B cell (primary cell): Measurements from ENCODE around the gene SIGLEC5. TPM values are rescaled to one million over a fixed set of nuclear protein-coding genes. Genes with fewer than 3 reads are reported as not detected.

Experiments used
- ATAC-seq: fragments of 200-7000 bp; cut with Tn5 transposase; one replicate; pipeline ENCODE4 v1.10.0; 2021; ENCODE audit warnings: low read depth, mild to moderate bottlenecking, moderate number of reproducible peaks, moderate library complexity
- CTCF ChIA-PET: fragments of 350-600 bp; sonication (Branson Sonifier 250); formaldehyde crosslinking; loops from one replicate; lab custom pipeline; 2021; ENCODE audit warnings: antibody characterized with exemption, inconsistent platforms; lab: Charles Lee
- POLR2A ChIA-PET: fragments of 350-600 bp; sonication (Branson Sonifier 250); formaldehyde crosslinking; loops from one replicate; lab custom pipeline; 2021; ENCODE audit warnings: antibody characterized with exemption; lab: Charles Lee
- DNase-seq: peaks from one replicate; pipeline ENCODE4 v3.0.0; 2013
- H2AFZ ChIP-seq: 2 replicates; pipeline ENCODE4 v1.6.1; 2012; ENCODE audit warnings: mild to moderate bottlenecking, low read depth, low read length; ENCODE audit not compliant: insufficient read depth, poor library complexity, severe bottlenecking
- H3K27ac ChIP-seq, 2 donors: 1 replicate in 1 of 2; 2 replicates in 1 of 2; pipeline ENCODE4 v1.5.1; 2012 to 2013; ENCODE audit warnings: low read length in 2 of 2, mild to moderate bottlenecking in 2 of 2, moderate library complexity in 1 of 2
- H3K27me3 ChIP-seq, 4 experiments: fragments of 200-600 bp in 1 of 4; sonication (generic) in 1 of 4; replicated peaks in 1 of 4; 1 replicate in 2 of 4; 2 replicates in 2 of 4; pipeline versions ENCODE4 v1.6.1 to v1.7.0; 2013 to 2016; ENCODE audit warnings: low read length in 3 of 4, mild to moderate bottlenecking in 2 of 4, mixed read lengths in 1 of 4, moderate library complexity in 1 of 4; ENCODE audit not compliant: insufficient read depth in 4 of 4, control insufficient read depth in 3 of 4; ENCODE audit errors: control extremely low read depth in 1 of 4
- H3K36me3 ChIP-seq, 2 experiments: replicated peaks in 1 of 2; 1 replicate in 1 of 2; 2 replicates in 1 of 2; pipeline versions ENCODE4 v1.6.1 to v1.7.1; 2013; ENCODE audit warnings: low read length in 1 of 2; ENCODE audit not compliant: insufficient read depth in 2 of 2, control insufficient read depth in 1 of 2; ENCODE audit errors: control extremely low read depth in 1 of 2, extremely low read depth in 1 of 2
- H3K4me1 ChIP-seq, 2 donors: fragments of 200-600 bp in 1 of 2; sonication (generic) in 1 of 2; 1 replicate in 1 of 2; 2 replicates in 1 of 2; pipeline versions ENCODE4 v1.5.1 to v1.6.1; 2013 to 2017; ENCODE audit warnings: low read length in 2 of 2; ENCODE audit not compliant: control insufficient read depth in 2 of 2, insufficient read depth in 2 of 2
- H3K4me2 ChIP-seq: replicated peaks from 2 replicates; pipeline ENCODE3; 2012; ENCODE audit warnings: mild to moderate bottlenecking, low read depth, low read length; ENCODE audit not compliant: poor library complexity, severe bottlenecking
- H3K4me3 ChIP-seq, 5 experiments: fragments of 200-600 bp in 1 of 5; sonication (generic) in 1 of 5; 1 replicate in 3 of 5; 2 replicates in 2 of 5; pipeline versions ENCODE4 v1.5.1 to v1.7.0; 2011 to 2016; ENCODE audit warnings: low read length in 4 of 5, mild to moderate bottlenecking in 4 of 5, low read depth in 2 of 5, control low read depth in 1 of 5, moderate library complexity in 1 of 5; ENCODE audit not compliant: insufficient read depth in 1 of 5; ENCODE audit errors: control extremely low read depth in 1 of 5, extremely low read depth in 1 of 5
- H3K79me2 ChIP-seq: fragments of 200-600 bp; sonication (generic); one replicate; pipeline ENCODE4 v1.6.0; 2016; ENCODE audit warnings: low read length; ENCODE audit not compliant: control insufficient read depth, insufficient read depth
- H3K9ac ChIP-seq: fragments of 200-600 bp; sonication (generic); 2 replicates; pipeline ENCODE4 v1.6.1; 2017; ENCODE audit warnings: mild to moderate bottlenecking, low read length, moderate library complexity
- H3K9me3 ChIP-seq, 3 donors: one replicate each; pipeline versions ENCODE4 v1.6.1 to v1.7.1; 2013; ENCODE audit warnings: low read length in 2 of 3; ENCODE audit not compliant: control insufficient read depth in 2 of 3, insufficient read depth in 1 of 3; ENCODE audit errors: control extremely low read depth in 1 of 3
- H4K20me1 ChIP-seq: 2 replicates; pipeline ENCODE4 v1.6.0; 2012; ENCODE audit warnings: mild to moderate bottlenecking, low read length; ENCODE audit not compliant: insufficient read depth, control insufficient read depth, poor library complexity, severe bottlenecking
- H3K27ac Mint-ChIP-seq: one replicate; pipeline ENCODE4 v1.8.0; 2021; ENCODE audit warnings: mixed read lengths
- H3K27me3 Mint-ChIP-seq: one replicate; pipeline ENCODE4 v1.8.0; 2021; ENCODE audit warnings: mixed read lengths
- H3K4me1 Mint-ChIP-seq: one replicate; pipeline ENCODE4 v1.8.0; 2021; ENCODE audit warnings: mixed read lengths
- H3K4me3 Mint-ChIP-seq: one replicate; pipeline ENCODE4 v1.8.0; 2021; ENCODE audit warnings: mixed read lengths
- H3K9me3 Mint-ChIP-seq: one replicate; pipeline ENCODE4 v1.8.0; 2022; ENCODE audit warnings: mixed read lengths; ENCODE audit not compliant: insufficient read depth
- EZH2 ChIP-seq: IDR thresholded peaks from 2 replicates; pipeline ENCODE4 v1.6.1; 2012; ENCODE audit warnings: borderline replicate concordance, low read depth, mild to moderate bottlenecking, moderate library complexity, low read length; ENCODE audit not compliant: insufficient read depth, poor library complexity, severe bottlenecking
- whole genome bisulfite sequencing: methylation state at CpG from one replicate; pipeline ENCODE4 v1.1.5; 2013; ENCODE audit warnings: missing lambda C conversion rate; ENCODE audit not compliant: insufficient coverage; 5-methylcytosine and 5-hydroxymethylcytosine counted together
- intact Hi-C: fragments of 100-400 bp; cut with micrococcal nuclease; formaldehyde crosslinking; loops from one replicate; pipeline ENCODE4 v1.10.0; 2022
- polyA plus RNA-seq: library from polyadenylated mRNA; depleted of rRNA; stranded (reverse); fragments of >200 nt; gene quantifications from 2 replicates; pipeline ENCODE4 v1.2.3, GENCODE V29; 2012
- total RNA-seq, 2 donors: library from RNA; stranded (reverse); fragments of 120-200 nt in 1 of 2; gene quantifications; 1 replicate in 1 of 2; 2 replicates in 1 of 2; pipeline versions ENCODE4 v1.2.3 to v1.2.4, GENCODE V29; 2013 to 2022
- TF ChIP-seq, protein P1 (sequence below): fragments of 200-600 bp; IDR thresholded peaks from one replicate; pipeline ENCODE4 v1.8.0; 2022; ENCODE audit warnings: antibody characterized with exemption, mild to moderate bottlenecking

Gene SIGLEC5
- total and polyA plus RNA-seq, 2 donors (not counting 1 experiment from before 2014, with no cell fraction given), result 0.84 TPM; not detected in 1

- Histone ChIP-seq H4K20me1 (no peaks in the 10 kb centered on the region), H3K27ac (no peak overlapping the region), H3K4me2 (no peak overlapping the region), H3K9ac (no peak overlapping the region), H3K36me3 (peaks cover 22 to 24% of the 10 kb centered on the region in 2 experiments), H3K4me3 (no peak overlapping the region), H3K9me3 (peaks cover 8 to 26% (median 18%) of the 10 kb centered on the region in 3 donors), H3K4me1 (peaks cover 16 to 21% of the 10 kb centered on the region in 2 donors), H3K79me2 (peaks cover 23% of the 10 kb centered on the region), H2AFZ (no peak overlapping the region), H3K27me3 (no peaks in the 10 kb centered on the region)
- ChIA-PET CTCF (no interaction called here), POLR2A (no interaction called here)
- intact Hi-C loops, result loop anchor here (5.0 kb wide), 1 partner anchor 1947 kb away; the partner anchor contains the start of gene ZNF331
- Mint-ChIP-seq H3K4me3 (no peak overlapping the region), H3K27ac (no peak overlapping the region), H3K9me3 (peaks cover 7% of the 10 kb centered on the region), H3K27me3 (no peaks in the 10 kb centered on the region), H3K4me1 (peaks cover 21% of the 10 kb centered on the region)
- DNase-seq (no peak), ATAC-seq (no peak)
- TF ChIP-seq, protein P1, sequence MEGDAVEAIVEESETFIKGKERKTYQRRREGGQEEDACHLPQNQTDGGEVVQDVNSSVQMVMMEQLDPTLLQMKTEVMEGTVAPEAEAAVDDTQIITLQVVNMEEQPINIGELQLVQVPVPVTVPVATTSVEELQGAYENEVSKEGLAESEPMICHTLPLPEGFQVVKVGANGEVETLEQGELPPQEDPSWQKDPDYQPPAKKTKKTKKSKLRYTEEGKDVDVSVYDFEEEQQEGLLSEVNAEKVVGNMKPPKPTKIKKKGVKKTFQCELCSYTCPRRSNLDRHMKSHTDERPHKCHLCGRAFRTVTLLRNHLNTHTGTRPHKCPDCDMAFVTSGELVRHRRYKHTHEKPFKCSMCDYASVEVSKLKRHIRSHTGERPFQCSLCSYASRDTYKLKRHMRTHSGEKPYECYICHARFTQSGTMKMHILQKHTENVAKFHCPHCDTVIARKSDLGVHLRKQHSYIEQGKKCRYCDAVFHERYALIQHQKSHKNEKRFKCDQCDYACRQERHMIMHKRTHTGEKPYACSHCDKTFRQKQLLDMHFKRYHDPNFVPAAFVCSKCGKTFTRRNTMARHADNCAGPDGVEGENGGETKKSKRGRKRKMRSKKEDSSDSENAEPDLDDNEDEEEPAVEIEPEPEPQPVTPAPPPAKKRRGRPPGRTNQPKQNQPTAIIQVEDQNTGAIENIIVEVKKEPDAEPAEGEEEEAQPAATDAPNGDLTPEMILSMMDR, result no peak
- TF ChIP-seq EZH2, result no peak
- WGBS, result 100% methylated on average over 3 of the region's 3 CpGs
These were observed 39.8 kb downstream of the SIGLEC5 start for GRCh38 chr19:51590441-51590840.

GRCh38 chr19:51589511-51589910, 40.7 kb downstream of the SIGLEC5 start:
- WGBS, result 100% methylated on average over 1 of the region's 2 CpGs
- H3K36me3 ChIP-seq, result peaks cover 22 to 33% of the 10 kb centered on the region in 2 experiments
- peaks cover 5 to 26% (median 21%) of the 10 kb centered on the region in 3 donors for H3K9me3 ChIP-seq
- no peak overlapping the region for H3K4me3 ChIP-seq
- peaks cover 7% of the 10 kb centered on the region for H3K9me3 Mint-ChIP-seq
- TF ChIP-seq EZH2, result no peak
- TF ChIP-seq, protein P1, result no peak
- H2AFZ ChIP-seq, result no peak overlapping the region
- POLR2A ChIA-PET, result no interaction called here
- no peak overlapping the region for H3K4me2 ChIP-seq
- peaks cover 14% of the 10 kb centered on the region for H3K79me2 ChIP-seq
- H3K4me1 ChIP-seq, result peaks cover 8 to 12% of the 10 kb centered on the region in 2 donors
- H3K27ac ChIP-seq, result no peak overlapping the region
- H4K20me1 ChIP-seq, result no peaks in the 10 kb centered on the region
- no peak overlapping the region for H3K9ac ChIP-seq
- DNase-seq (no peak), ATAC-seq (no peak)
- intact Hi-C loops, result no loop called here
- no peak overlapping the region for H3K4me3 Mint-ChIP-seq
- no peaks in the 10 kb centered on the region for H3K27me3 ChIP-seq
- H3K4me1 Mint-ChIP-seq, result peaks cover 14% of the 10 kb centered on the region
- H3K27ac Mint-ChIP-seq, result no peak overlapping the region
- no peaks in the 10 kb centered on the region for H3K27me3 Mint-ChIP-seq
- CTCF ChIA-PET, result interaction anchor here (1.2 kb wide), 1 partner anchor 18 kb away, joined by 3 read pairs; no protein-coding TSS in a partner anchor
